H1 (cell line): ENCODE data around the gene NREP. TPM values are rescaled to one million over a fixed set of nuclear protein-coding genes. Genes with fewer than 3 reads are reported as not detected.

Source experiments
- CTCF ChIA-PET: fragments of 300-600 bp; sonication (Branson Sonifier 250); formaldehyde crosslinking; loops from one replicate; lab custom pipeline; 2021; ENCODE audit not compliant: partially characterized antibody; lab: Charles Lee
- POLR2A ChIA-PET: fragments of 300-600 bp; sonication (Branson Sonifier 250); formaldehyde crosslinking; loops from one replicate; lab custom pipeline; 2021; ENCODE audit warnings: inconsistent platforms; ENCODE audit not compliant: partially characterized antibody; lab: Charles Lee
- DNase-seq, 2 experiments: peaks; one replicate each; pipeline versions ENCODE4 v3.0.0 to v3.0.0-alpha.2; 2010 to 2022; ENCODE audit warnings: low spot score in 2 of 2, low read depth in 1 of 2, mixed read lengths in 1 of 2
- FAIRE-seq: peaks from 2 replicates; lab custom pipeline; 2011; peaks lifted over from hg19 to GRCh38; lab: Jason Lieb, UNC
- H2AFZ ChIP-seq: 2 replicates; pipeline ENCODE4 v1.8.1; 2012; ENCODE audit warnings: low read length, inconsistent platforms
- H2AK5ac ChIP-seq: 2 replicates; pipeline ENCODE4 v1.6.1; 2013; ENCODE audit warnings: low read depth, low read length
- H2BK120ac ChIP-seq: replicated peaks from 2 replicates; pipeline ENCODE3; 2013; ENCODE audit warnings: low read depth, low read length, inconsistent platforms
- H2BK12ac ChIP-seq: 2 replicates; pipeline ENCODE4 v1.6.1; 2013; ENCODE audit warnings: low read depth, low read length
- H2BK15ac ChIP-seq: 2 replicates; pipeline ENCODE4 v1.6.1; 2013; ENCODE audit warnings: low read length
- H2BK20ac ChIP-seq: 2 replicates; pipeline ENCODE4 v1.6.1; 2013; ENCODE audit warnings: low read length
- H2BK5ac ChIP-seq: 2 replicates; pipeline ENCODE4 v1.6.1; 2013; ENCODE audit warnings: low read depth, low read length
- H3K14ac ChIP-seq: 2 replicates; pipeline ENCODE4 v1.6.1; 2013; ENCODE audit warnings: inconsistent platforms; ENCODE audit not compliant: insufficient read length
- H3K18ac ChIP-seq: 2 replicates; pipeline ENCODE4 v1.6.1; 2013; ENCODE audit warnings: low read length; ENCODE audit errors: extremely low read depth
- H3K23ac ChIP-seq: 2 replicates; pipeline ENCODE4 v1.6.1; 2013; ENCODE audit warnings: inconsistent platforms; ENCODE audit not compliant: insufficient read length
- H3K23me2 ChIP-seq: 2 replicates; pipeline ENCODE4 v1.6.1; 2013; ENCODE audit warnings: low read depth, low read length
- H3K27ac ChIP-seq: 2 replicates; pipeline ENCODE4 v1.6.1; 2011; ENCODE audit warnings: low read depth, low read length, inconsistent platforms
- H3K27me3 ChIP-seq, 4 experiments: replicated peaks in 1 of 4; 1 replicate in 1 of 4; 2 replicates in 3 of 4; pipeline versions ENCODE4 v1.6.1 to v1.8.1; 2011 to 2013; ENCODE audit warnings: low read length in 3 of 4, mild to moderate bottlenecking in 3 of 4, inconsistent platforms in 2 of 4, mixed read lengths in 2 of 4, moderate library complexity in 1 of 4; ENCODE audit not compliant: control insufficient read depth in 3 of 4, insufficient read depth in 3 of 4; ENCODE audit errors: extremely low read depth in 1 of 4
- H3K36me3 ChIP-seq, 4 experiments: 2 replicates each; pipeline versions ENCODE4 v1.6.1 to v1.8.1; 2011 to 2013; ENCODE audit warnings: mild to moderate bottlenecking in 4 of 4, low read length in 3 of 4, moderate library complexity in 2 of 4, control low read depth in 1 of 4, inconsistent platforms in 1 of 4; ENCODE audit not compliant: insufficient read depth in 4 of 4, control insufficient read depth in 2 of 4
- H3K4ac ChIP-seq: replicated peaks from 2 replicates; pipeline ENCODE3; 2013; ENCODE audit warnings: low read length, low read depth, mixed read lengths, inconsistent platforms; ENCODE audit not compliant: insufficient read length
- H3K4me1 ChIP-seq, 4 experiments: replicated peaks in 1 of 4; 1 replicate in 1 of 4; 2 replicates in 3 of 4; pipeline versions ENCODE4 v1.6.1 to v1.8.1; 2011 to 2013; ENCODE audit warnings: low read length in 3 of 4, inconsistent platforms in 2 of 4, mixed read lengths in 1 of 4; ENCODE audit not compliant: insufficient read depth in 4 of 4, control insufficient read depth in 3 of 4
- H3K4me2 ChIP-seq, 2 experiments: 2 replicates each; pipeline versions ENCODE4 v1.6.1 to v1.8.1; 2011 to 2013; ENCODE audit warnings: low read depth in 2 of 2, low read length in 2 of 2, control low read depth in 1 of 2, inconsistent platforms in 1 of 2, mild to moderate bottlenecking in 1 of 2; ENCODE audit not compliant: insufficient read depth in 1 of 2
- H3K4me3 ChIP-seq, 4 experiments: fragments of 200-600, 300-600 bp in 1 of 4; sonication (generic), shearing (Covaris generic), sonication (Bioruptor Twin) in 1 of 4; 2 replicates each; pipeline versions ENCODE4 v1.5.1 to v1.8.1; 2011 to 2016; ENCODE audit warnings: low read length in 4 of 4, low read depth in 3 of 4, control low read depth in 2 of 4, inconsistent platforms in 2 of 4, mild to moderate bottlenecking in 2 of 4, mixed read lengths in 1 of 4, moderate library complexity in 1 of 4; ENCODE audit not compliant: insufficient read depth in 2 of 4; ENCODE audit errors: extremely low read depth in 1 of 4
- H3K56ac ChIP-seq: replicated peaks from 2 replicates; pipeline ENCODE3; 2013; ENCODE audit warnings: low read depth, mild to moderate bottlenecking, mixed read lengths, low read length, inconsistent platforms; ENCODE audit not compliant: insufficient read length
- H3K79me1 ChIP-seq: 2 replicates; pipeline ENCODE4 v1.6.1; 2013; ENCODE audit warnings: low read depth, low read length, control low read depth
- H3K79me2 ChIP-seq, 2 experiments: 2 replicates each; pipeline versions ENCODE4 v1.6.1 to v1.8.1; 2012 to 2013; ENCODE audit warnings: low read length in 2 of 2, mild to moderate bottlenecking in 2 of 2, inconsistent platforms in 1 of 2; ENCODE audit not compliant: insufficient read depth in 2 of 2, control insufficient read depth in 1 of 2
- H3K9ac ChIP-seq, 4 experiments: replicated peaks in 1 of 4; 1 replicate in 1 of 4; 2 replicates in 3 of 4; pipeline versions ENCODE4 v1.6.1 to v1.8.1; 2011 to 2013; ENCODE audit warnings: low read depth in 3 of 4, low read length in 3 of 4, control low read depth in 2 of 4, mild to moderate bottlenecking in 2 of 4, moderate library complexity in 2 of 4, inconsistent platforms in 1 of 4; ENCODE audit errors: extremely low read depth in 1 of 4
- H3K9me3 ChIP-seq, 2 experiments: 2 replicates each; pipeline versions ENCODE4 v1.6.1 to v1.8.1; 2012 to 2013; ENCODE audit warnings: mild to moderate bottlenecking in 2 of 2, moderate library complexity in 2 of 2, control low read depth in 1 of 2, inconsistent platforms in 1 of 2, low read depth in 1 of 2, low read length in 1 of 2, mixed read lengths in 1 of 2; ENCODE audit not compliant: insufficient read depth in 2 of 2
- H4K20me1 ChIP-seq, 2 experiments: replicated peaks in 1 of 2; 2 replicates each; pipeline versions ENCODE3 to v1.8.1; 2011 to 2013; ENCODE audit warnings: inconsistent platforms in 2 of 2, low read length in 2 of 2, mild to moderate bottlenecking in 1 of 2; ENCODE audit not compliant: insufficient read depth in 2 of 2, control insufficient read depth in 1 of 2
- H4K5ac ChIP-seq: 2 replicates; pipeline ENCODE4 v1.6.1; 2013; ENCODE audit warnings: low read length, low read depth, mixed read lengths, inconsistent platforms; ENCODE audit not compliant: insufficient read length
- H4K8ac ChIP-seq: 2 replicates; pipeline ENCODE4 v1.8.0; 2013; ENCODE audit warnings: mild to moderate bottlenecking, moderate library complexity, low read length, inconsistent platforms; ENCODE audit not compliant: insufficient read depth; ENCODE audit errors: extremely low read depth
- H4K91ac ChIP-seq: replicated peaks from 2 replicates; pipeline ENCODE3; 2013; ENCODE audit warnings: low read length, mixed read lengths, inconsistent platforms; ENCODE audit not compliant: insufficient read length
- CHD2 ChIP-seq: IDR thresholded peaks from 2 replicates; pipeline ENCODE4 v1.6.1; 2012; ENCODE audit warnings: low read length, improper control_type of control experiment
- NRF1 ChIP-seq: IDR thresholded peaks from 2 replicates; pipeline ENCODE4 v1.6.1; 2011; ENCODE audit warnings: mild to moderate bottlenecking, low read depth, low read length, improper control_type of control experiment
- POLR2AphosphoS5 ChIP-seq: IDR thresholded peaks from 2 replicates; pipeline ENCODE4 v1.6.1; 2011; ENCODE audit warnings: low read depth, low read length
- WGBS, 2 experiments: shearing (Covaris generic) in 1 of 2; methylation state at CpG; one replicate each; pipeline versions ENCODE4 v1.1.6 to v1.1.7; 2013 to 2015; ENCODE audit warnings: low lambda C conversion rate in 2 of 2, mixed read lengths in 2 of 2, inconsistent platforms in 1 of 2, low coverage in 1 of 2, missing lambda C conversion rate in 1 of 2; ENCODE audit not compliant: insufficient replicate concordance in 2 of 2, insufficient coverage in 1 of 2, insufficient read length in 1 of 2; ENCODE audit errors: extremely low coverage in 1 of 2, missing lambda C conversion rate in 1 of 2; 5-methylcytosine and 5-hydroxymethylcytosine counted together
- polyA plus RNA-seq, 7 experiments: library from polyadenylated mRNA; depleted of rRNA in 3 of 7; stranded (reverse) in 5 of 7; unstranded in 2 of 7; fragments of >200 nt in 5 of 7; fragments of 200-250 nt in 2 of 7; gene quantifications; 1 replicate in 5 of 7; 2 replicates in 1 of 7; 4 replicates in 1 of 7; pipeline versions ENCODE4 v1.2.1 to v1.2.3, GENCODE V29; 2011 to 2013; ENCODE audit warnings: missing spikeins in 2 of 7, mixed read lengths in 2 of 7
- total RNA-seq: library from RNA; stranded (reverse); fragmentation: NEBNext Ultra II Directional; extraction: Animal tissue kit (Norgen Biotek cat#: 25700); gene quantifications from 2 replicates; pipeline ENCODE4 v1.2.1, GENCODE V29; 2021

The NREP gene
- total and polyA plus RNA-seq, 2 of the 8 experiments (the other 6 are each of a cell fraction or from before 2014, with no cell fraction given) = 254 to 301 TPM

- peaks cover 8 to 92% of the 10 kb centered on the region in 2 experiments; a peak in 3 of 4 replicates for H3K79me2 ChIP-seq
Observed at GRCh38 chr5:111739416-111739815, 17.6 kb downstream of the NREP start.

More at GRCh38 chr5:111739416-111739815, 17.6 kb downstream of the NREP start:
- H3K56ac ChIP-seq = no peak overlapping the region
- no peaks in the 10 kb centered on the region for H3K9me3 ChIP-seq
- no peak overlapping the region for H2BK120ac ChIP-seq
- H2BK15ac ChIP-seq = no peak overlapping the region
- no peak overlapping the region for H3K18ac ChIP-seq
- no peak overlapping the region for H3K14ac ChIP-seq
- H2BK5ac ChIP-seq = no peak overlapping the region
- no peaks in the 10 kb centered on the region for H3K23me2 ChIP-seq
- no peaks in the 10 kb centered on the region for H3K27me3 ChIP-seq
- ChIA-PET CTCF (interaction anchor here (0.6 kb wide), 1 partner anchor 1257 kb away, joined by 4 read pairs; no protein-coding TSS in a partner anchor), POLR2A (interaction anchor here (0.9 to 2.2 kb wide), 6 partner anchors 10 to 421 kb away, joined by 3 to 12 read pairs (median 4); partner anchors contain the start of gene NREP)
- H2BK20ac ChIP-seq = no peak overlapping the region
- H2BK12ac ChIP-seq = no peak overlapping the region
- H3K9ac ChIP-seq = no peak overlapping the region
- no peak overlapping the region for H3K23ac ChIP-seq
- no peak for DNase-seq
- H3K4me1 ChIP-seq = peaks cover 4 to 26% (median 16%) of the 10 kb centered on the region in 4 experiments; a peak in 6 of 7 replicates
- H4K91ac ChIP-seq = no peak overlapping the region
- FAIRE-seq = no peak
- WGBS, 2 experiments = 84% methylated on average over 3 of the region's 3 CpGs; no CpG with 5 or more reads in 1 of the 2 experiments
- no peak overlapping the region for H3K4me3 ChIP-seq
- H2AFZ ChIP-seq = no peak overlapping the region
- H4K20me1 ChIP-seq = peaks cover 2 to 16% of the 10 kb centered on the region in 2 experiments
- H2AK5ac ChIP-seq = no peak overlapping the region
- no peak overlapping the region for H4K5ac ChIP-seq
- H3K79me1 ChIP-seq = peaks cover 2% of the 10 kb centered on the region; the same call in 1 of the 2 replicates
- H3K4me2 ChIP-seq = no peak overlapping the region
- H3K36me3 ChIP-seq = peaks cover 0 to 11% (median 4%) of the 10 kb centered on the region in 4 experiments; a peak in 6 of 8 replicates
- H4K8ac ChIP-seq = no peak overlapping the region
- H3K4ac ChIP-seq = no peak overlapping the region
- H3K27ac ChIP-seq = no peak overlapping the region
- TF ChIP-seq CHD2 (no peak), NRF1 (no peak), POLR2AphosphoS5 (no peak)
